Neural progenitor cell (in vitro differentiated cells): ENCODE results near the gene IFNG.

Source experiments
- EZH2 ChIP-seq: fragments of 200-600 bp; sonication (generic); IDR thresholded peaks from 2 replicates; pipeline ENCODE4 v1.6.1; 2017; ENCODE audit warnings: antibody characterized with exemption, mild to moderate bottlenecking, moderate library complexity
- EZH2phosphoT487 ChIP-seq: fragments of 200-600 bp; sonication (generic); IDR thresholded peaks from 2 replicates; pipeline ENCODE4 v1.6.1; 2017; ENCODE audit warnings: antibody characterized with exemption
- TF ChIP-seq, protein P1 (sequence below): fragments of 200-600 bp; sonication (generic); IDR thresholded peaks from 2 replicates; pipeline ENCODE4 v1.5.1; 2017; ENCODE audit warnings: antibody characterized with exemption, mild to moderate bottlenecking

DNA sequence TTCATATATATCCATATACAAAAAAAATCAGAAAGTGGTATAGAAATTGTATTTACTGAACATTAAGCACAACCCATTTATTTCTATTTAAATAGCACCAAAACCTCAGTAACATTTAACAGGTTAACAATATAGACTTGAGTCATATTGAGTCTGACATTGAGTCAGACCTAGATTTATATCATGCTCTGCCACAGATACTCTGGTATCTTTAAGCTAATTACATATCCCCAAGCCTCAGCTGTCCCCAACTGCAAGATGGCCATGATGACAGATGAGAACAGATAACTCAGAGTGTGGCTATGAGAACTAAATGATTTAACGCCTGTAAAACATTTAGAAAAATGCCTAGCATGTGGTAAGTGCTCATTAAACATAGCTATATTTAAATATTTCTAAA, 40.3 kb downstream of the IFNG start:
- TF ChIP-seq, protein P1, sequence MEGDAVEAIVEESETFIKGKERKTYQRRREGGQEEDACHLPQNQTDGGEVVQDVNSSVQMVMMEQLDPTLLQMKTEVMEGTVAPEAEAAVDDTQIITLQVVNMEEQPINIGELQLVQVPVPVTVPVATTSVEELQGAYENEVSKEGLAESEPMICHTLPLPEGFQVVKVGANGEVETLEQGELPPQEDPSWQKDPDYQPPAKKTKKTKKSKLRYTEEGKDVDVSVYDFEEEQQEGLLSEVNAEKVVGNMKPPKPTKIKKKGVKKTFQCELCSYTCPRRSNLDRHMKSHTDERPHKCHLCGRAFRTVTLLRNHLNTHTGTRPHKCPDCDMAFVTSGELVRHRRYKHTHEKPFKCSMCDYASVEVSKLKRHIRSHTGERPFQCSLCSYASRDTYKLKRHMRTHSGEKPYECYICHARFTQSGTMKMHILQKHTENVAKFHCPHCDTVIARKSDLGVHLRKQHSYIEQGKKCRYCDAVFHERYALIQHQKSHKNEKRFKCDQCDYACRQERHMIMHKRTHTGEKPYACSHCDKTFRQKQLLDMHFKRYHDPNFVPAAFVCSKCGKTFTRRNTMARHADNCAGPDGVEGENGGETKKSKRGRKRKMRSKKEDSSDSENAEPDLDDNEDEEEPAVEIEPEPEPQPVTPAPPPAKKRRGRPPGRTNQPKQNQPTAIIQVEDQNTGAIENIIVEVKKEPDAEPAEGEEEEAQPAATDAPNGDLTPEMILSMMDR, result no peak
- TF ChIP-seq EZH2 (no peak), EZH2phosphoT487 (no peak)
